HG03108 (cell line): ENCODE results near the gene DAP.
A peak's percentile ranks its signal among the peaks of the same experiment; 100 is the strongest.

Experiments
- ATAC-seq: cut with Tn5 transposase; IDR thresholded peaks from one replicate; pipeline ENCODE4 v1.9.1; 2021; ENCODE audit warnings: moderate library complexity; ENCODE audit not compliant: unreplicated experiment

DAP gene

DNA sequence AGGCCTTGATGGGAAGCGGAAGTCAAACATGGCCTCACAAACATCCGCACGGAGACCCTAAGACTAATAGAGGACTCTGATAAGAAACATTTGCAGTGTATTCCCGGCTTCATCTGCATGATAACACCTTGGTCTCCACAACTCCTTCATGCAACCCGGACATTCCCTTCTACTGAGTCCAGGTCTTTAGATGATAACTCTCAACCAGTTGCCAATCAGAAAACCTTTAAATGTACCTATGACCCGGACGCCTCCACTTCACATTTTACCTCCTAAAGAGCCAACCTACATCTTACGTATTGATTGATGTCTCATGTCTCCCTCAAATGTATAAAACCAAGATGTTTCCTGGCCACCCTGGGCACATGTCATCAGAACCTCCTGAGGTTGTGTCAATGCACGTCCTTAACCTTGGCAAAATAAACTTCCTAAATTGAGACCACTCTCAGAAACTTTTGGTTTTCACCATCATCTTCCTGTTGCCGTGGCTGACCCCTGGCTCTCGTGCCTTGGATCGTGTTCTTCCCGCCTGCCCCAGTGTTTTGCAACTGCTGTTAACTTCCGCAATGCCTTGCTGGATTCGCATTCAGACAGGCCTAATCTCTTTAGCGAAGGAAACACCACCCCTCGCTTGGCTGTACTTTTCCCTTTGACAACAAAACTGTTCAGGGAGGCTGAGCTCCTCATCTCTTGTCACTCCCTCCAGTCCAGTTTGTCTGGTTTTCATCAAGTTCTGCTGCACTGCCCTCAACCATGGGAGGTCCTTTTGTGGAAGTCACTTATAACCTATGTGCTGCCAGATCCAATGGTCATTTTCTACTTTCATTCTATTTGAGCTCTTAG, 1.1 kb upstream of the DAP start:
- ATAC-seq: no peak

DNA sequence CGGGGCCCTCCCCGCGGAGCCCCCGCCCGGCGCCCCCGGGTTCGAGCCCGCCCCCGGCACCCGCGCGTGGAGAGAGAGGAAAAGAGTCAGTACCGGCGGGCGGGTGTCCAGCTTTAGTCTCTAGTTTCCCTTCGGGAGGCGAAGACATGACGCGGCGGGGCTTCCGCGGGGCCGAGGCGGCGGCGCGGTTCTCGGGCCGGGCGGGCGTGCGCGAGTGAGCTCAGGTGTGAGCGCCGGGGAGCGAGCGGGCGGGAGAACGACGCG, 181 bp downstream of the DAP start:
- ATAC-seq: no peak

DNA sequence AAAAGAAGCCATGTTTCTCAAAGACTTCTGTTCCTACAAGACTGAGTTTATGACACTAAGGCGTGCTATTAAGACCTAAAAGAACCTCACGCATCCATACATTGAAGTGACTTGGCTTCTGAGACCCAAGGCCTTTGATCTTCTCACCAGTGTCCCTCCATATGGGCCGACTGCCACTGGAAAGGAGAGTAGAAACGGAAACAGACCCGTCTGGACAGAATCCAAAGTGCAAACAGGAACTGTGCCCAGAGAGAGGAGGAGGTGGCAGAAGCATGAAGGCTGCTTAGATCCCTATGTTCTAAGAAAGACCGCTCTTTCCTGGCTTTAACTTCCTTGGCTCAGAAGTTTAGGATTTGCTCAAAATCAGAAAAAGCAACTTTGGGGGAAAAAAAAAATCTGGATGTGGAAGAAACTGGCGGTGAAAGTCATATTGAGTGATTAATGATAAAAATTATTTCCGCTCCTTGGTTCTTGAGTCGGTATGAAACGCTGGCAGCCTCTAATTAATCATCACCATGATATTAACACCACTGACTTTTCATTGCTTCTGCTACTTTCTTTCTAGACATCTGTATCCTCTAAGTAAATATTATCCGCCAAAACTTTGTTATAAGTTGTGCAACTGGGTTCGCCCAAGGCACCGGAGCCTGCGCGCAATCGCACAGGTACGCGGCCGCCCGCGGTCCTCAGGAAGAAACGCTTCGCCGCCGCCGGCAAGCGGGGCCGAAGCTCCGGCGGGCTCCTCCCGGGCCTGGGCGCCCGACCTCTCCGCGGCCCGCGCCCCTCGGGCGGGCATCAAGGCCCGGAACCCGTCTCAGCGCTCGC, 726 bp downstream of the DAP start:
- peak; percentile 19 for ATAC-seq

DNA sequence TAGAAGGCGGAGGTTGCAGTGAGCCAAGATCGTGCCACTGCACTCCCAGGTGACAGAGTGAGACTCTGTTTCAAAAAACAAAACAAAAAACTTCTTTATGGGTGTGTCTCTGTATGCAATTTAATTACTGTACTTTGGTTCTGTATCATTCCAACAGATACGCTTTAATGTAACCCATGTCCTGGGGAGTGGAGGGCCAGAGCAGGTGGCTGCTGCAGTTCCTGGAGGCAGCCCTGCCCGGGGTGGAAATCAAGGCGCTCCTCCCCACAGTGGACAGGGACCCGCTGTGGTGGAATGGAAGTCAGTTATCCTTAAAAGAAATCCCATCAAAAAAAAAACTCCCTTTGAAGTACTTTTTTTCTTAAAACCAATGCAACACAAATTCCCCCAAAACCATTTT, 1.9 kb downstream of the DAP start:
- ATAC-seq: no peak

DNA sequence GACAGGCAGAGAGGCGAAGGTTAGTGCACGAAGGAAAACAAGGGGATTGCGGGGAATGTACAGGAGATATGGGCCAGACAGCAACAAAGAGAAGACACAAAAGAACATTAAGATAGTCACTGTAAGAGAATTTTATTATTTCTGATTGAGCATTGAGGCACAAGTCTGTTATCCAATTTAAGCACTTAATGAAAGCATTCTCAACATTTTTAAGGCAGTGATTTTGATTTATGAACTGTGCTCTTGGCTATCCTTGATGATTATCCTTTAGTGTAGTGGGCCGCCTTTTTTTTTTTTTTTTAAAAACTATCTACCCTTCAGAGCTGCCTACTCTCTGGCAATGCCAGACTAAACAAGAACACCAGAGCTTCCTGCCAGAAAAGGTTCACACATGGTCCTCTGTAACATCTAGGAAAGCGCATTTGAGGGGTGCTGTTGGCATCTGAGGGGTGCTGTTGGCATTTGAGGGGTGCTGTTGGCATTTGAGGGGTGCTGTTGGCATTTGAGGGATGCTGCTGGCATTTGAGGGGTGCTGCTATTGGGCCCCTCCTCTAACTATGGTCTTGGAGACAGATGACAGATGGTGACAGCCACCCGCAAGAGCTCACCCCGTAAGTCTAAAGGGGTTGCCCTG, 3.0 kb downstream of the DAP start:
- no peak for ATAC-seq

DNA sequence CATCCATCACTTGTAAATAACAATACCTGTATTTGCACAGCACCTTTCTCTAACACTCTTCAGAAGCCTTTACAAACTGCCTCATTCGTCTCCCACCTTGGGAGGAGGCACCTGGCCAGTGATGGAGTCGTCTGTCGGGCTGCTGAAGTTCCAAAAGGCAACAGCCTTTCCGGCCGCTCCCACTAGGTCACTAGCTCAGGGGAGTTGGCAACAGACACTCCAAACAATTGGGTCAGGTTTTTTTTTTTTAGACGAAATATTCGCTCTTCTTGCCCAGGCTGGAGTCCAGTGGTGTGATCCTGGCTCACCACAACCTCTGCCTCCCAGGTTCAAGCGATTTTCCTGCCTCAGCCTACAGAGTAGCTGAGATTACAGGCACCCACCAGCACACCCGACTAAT, 4.0 kb downstream of the DAP start:
- no peak for ATAC-seq

DNA sequence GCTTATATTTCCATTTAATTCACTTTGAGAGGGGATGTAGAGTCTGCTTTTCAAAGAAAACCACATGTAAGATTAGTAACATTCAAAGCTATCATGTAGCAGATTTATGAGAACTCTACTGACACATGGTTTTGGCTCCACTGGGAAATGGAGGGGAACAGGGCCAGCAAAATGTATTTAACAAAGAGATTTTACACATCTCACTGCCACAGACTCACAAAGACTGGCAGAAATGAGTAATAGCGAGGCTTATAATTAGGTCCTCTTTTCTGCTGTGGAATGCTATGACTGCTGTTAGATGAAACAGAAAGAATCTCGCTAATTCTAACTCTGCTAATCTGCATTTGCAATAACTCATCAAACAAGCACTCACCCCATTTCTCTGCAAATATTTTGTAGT, 4.5 kb downstream of the DAP start:
- no peak for ATAC-seq

DNA sequence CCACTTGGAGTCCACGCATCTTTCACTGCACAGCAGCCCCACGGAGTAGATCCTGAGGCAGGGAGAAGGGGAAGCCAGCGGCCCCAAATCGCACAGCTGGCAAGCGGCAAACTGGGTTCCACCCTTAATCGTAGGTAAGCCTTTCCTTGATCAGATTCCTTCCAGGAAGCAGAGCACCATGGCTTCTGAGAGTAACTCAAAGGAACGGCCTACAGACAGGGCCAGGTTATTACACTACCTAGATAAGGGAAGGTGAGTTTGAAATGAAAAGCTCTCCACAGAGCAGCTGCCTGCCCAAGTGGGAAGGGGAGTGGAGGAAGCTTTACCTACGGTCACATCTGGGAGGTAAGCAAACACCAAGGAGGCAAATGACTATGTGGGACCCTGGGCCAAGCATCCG, 7.9 kb downstream of the DAP start:
- no peak for ATAC-seq

DNA sequence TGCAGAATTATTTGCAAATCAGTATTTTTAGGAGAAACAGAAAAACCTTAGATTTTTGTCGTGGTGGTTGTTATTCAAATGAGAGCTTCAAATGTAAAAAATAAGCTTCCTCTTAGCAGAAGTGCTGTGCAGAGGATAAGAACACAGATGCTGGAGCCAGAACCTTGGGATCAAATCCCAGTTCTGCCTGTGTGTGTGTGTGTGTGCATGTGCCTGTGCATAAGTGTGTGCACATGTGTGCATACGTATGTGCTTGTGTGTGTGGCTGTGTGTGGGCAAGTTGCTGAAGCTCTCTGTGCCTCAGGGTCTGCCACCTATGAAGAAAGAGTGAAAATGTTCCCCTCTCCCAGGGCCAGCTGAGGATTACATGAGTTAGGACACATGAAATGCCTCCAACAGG, 8.6 kb downstream of the DAP start:
- no peak for ATAC-seq

DNA sequence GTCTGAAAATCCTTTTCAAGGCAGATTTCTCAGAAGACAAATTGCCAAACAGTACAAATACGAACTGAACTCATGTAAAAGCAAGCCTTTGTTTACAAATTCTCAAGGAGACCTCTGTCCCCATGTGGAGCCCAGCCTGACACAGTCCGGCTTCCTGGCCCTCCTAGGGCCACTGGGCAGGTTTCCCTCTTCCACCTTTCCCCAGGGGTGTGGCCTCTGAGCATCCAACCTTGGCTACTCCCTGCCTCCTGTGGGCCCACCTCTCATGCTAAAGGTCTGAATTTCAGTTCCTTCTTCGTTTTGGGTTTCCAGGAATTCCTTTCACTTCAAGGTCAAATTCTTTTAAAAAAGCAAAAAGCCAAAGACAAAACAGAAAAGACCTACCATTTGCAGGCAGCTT, 10.1 kb downstream of the DAP start:
- no peak for ATAC-seq

DNA sequence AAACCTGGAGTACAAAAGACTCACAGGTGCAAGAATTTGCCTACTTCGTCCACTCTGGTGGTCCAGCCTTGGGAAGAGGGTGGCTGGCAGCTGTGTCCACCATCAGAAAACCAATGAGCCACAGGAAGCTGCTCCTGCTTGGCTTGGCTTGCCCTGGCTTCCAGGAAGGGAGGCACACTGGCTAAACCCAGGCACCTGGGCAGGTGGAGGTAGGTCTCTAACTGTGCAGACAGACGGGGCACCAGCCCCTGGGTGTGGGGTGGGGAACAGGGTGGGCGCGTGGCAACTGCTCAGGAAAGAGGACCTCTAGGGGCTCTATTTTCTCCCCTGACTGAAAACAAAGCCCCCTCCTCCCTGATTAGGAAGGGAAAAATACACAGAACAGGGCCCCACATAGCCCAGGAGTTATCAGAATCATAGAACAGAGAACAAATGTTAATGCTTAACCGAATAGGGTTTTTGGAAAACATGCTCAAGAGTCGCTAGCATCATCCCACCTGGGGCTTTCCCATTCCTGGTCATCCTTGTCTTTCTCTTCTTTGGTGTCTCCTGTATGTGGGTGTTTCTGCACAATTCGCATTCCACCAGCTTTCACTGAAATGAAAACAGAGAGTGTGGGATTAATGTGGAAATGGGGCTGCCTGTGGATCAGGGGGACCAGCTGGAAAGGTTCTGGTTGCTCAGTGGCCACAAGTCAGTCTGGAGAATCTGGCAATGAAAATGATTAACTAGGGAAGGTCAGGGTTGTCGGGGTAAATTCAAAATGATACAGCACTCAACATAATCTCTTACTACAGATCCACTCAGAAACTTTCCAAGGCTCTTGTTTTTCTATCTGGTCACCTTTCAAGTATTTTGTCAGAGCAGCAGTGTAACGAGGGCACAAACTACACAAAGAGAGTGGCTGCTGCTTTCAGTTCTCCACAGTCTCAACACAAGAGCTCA, 13.1 kb downstream of the DAP start:
- peak; percentile 47 for ATAC-seq

DNA sequence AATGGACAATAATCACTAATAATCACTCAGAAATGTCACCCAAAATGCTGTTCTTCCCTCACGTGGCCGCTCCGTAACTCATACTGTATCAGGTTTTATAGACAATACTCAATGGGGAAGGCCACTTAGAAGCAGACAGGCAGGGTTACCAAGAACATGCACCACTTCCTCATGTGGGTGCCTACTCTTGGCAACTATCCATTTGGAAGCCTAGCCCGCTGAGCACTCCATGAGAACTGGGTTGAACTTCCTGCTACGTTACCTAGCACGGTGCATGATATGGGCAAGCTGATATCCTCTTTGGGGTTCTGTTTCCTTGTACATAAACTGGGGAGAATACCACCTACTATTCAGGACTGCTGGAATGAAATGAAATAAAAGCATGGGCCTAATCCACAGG, 14.3 kb downstream of the DAP start:
- no peak for ATAC-seq

DNA sequence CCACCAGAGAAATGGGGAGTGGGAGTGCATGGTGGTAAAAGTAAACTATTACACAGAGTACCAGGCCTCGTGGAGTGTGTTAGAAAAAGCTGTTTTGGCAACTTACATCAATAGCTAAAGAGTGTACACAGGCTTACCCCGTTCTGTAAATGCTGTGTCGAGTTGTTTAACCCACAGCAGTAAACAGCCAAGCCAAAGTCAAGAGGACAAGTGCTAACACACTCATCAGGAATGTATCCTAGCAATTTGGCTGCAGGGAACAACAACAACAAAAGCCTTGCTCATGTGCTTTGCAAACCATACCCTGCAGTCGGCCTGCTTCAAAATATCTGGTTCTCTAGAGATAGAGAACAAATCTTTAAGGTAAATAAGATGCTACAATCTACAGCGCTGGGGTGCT, 15.9 kb downstream of the DAP start:
- ATAC-seq: no peak

DNA sequence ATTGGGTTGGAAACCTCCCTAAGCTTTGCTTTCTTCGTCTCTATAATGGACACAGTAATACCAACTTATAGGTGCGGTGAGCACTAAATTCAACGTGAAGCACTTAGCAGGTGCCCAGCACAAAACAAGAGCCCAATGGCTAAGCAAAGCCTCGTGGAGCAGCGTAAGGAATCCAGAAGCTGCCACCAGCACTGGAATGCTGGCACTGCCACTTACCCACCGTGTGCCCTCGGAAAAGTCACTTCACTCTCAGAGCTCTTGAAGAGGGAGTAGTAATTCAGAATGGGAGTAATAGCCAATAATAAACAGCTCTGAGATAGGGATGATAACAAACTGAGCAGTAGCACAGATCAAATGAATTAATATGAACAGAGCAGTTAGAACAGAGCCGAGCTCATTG, 16.4 kb downstream of the DAP start:
- ATAC-seq: no peak

DNA sequence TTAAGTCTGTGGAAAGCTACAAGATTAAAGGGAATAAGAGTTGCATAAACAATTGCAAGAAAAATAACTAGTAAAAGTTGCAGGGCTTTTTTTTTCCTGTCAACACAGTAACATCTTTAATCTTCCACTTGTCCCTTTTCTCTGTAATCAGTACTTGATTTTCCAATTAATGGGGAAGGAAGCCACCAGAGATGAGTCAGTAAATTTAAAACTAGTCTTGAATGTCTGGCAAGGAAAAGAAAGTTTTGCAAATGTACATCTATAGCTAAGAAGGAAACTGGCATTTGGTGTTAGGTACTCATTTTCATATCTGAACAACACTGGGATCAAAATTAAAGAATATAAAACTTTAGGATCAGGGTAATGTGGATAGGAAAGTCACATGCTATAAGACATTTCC, 17.1 kb downstream of the DAP start:
- no peak for ATAC-seq

DNA sequence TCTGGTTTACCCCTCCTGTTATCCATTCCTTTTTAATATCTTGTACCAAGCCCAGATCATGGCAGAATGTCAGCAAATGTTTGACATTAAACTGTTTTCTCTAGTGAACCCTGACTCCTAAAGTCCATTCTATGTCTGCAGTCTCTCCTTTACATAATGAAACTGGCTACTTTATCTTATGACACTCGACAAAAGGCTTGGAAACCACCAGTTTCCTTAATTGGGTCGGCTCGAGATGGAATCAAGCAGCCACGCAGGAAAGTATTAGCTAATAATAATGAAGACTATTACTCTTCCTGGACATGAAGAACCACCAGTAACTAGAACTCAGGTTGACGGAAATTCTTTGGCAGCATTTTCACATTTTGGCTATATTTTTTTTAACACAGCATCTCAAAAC, 17.5 kb downstream of the DAP start:
- ATAC-seq: no peak

DNA sequence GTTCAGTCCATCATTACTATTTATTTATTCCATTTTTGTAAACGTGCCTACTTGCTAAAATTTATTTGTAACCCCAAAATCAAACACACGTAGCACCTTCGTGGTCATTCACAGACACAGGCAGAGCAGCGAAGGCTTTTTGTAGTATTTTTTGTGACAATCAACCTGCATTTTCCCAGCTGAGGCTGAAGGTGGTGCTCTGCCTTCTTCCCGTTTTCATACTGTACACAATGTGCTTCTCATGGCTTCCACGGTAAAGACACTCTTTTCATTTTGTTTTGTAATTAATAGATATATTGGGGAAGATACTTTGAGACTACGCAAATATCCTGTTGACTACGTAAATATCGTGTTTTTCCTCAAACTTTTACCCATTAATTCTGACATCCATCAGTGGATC, 19.4 kb downstream of the DAP start:
- ATAC-seq: no peak

DNA sequence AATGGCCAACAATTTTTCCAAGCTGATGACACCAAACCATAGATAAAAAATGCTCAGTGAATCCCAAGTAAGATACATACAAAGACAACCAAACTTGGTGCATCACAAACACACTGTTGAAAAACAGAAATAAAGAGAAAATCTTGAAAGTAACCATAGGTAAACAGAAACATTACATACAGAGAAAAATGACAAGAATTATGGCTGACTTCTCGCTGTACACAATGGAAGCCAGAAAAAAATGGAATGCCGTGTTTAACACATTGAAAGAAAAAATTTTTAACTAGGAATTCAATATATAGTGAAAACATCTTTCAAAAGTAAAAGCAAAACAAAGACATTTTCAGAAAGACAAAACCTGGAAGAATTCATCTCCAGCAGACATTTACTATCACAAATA, 20.6 kb downstream of the DAP start:
- no peak for ATAC-seq

DNA sequence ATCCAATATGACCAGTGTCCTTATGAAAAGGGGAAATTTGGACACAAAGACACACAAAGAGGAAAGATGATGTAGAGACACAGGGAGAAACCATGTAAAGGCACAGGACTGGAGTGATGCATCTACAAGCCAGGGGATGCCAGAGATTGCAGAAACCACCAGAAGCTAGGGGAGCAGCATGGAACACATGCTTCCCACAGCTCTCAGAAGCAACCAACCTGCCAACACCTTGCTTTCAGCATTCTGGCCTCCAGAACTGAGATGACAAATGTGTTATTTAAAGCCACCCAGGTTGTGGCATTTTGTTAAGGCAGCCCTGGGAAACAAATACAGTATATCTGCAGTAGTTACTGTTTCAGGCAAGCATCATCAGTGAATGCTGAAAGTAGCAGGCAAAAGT, 23.2 kb downstream of the DAP start:
- no peak for ATAC-seq

DNA sequence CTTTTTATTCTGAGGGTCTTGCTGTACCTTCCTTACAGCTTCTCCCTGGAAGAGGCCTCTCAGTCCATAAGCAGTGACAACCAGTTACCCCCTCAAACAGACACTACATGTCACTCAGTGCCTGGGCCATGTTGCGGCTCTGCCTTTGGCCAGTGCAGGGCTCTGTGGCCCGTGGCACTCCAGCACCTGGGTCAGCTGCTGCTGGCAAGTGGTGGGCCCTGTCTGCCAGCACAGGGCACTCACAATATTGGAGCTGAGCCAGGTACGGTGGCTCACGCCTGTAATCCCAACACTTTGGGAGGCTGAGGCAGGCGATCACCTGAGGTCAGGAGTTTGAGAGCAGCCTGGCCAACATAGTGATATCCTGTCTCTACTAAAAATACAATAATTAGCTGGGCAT, 24.2 kb downstream of the DAP start:
- ATAC-seq: no peak

DNA sequence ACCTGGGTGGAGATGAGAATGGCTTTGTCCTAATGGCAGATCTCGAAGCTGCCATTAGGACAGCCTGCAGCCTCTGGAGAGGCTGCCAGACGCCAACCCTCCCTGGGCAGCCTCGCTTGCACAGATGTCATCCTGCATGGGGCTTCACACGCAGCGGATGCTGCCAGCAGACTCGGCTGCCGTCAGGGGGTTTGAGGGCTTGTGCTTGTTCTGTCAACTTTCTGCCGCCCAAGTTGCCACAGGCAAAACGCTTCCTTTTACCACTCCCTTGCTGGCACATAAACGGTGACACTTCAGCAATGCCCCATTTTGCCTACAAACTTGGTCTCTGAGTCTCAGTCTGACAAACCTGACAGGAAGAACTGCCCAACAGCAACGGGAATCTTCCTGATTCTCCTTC, 24.7 kb downstream of the DAP start:
- no peak for ATAC-seq
